ENCODE data around the gene TRAPPC3L.

TRAPPC3L gene

DNA sequence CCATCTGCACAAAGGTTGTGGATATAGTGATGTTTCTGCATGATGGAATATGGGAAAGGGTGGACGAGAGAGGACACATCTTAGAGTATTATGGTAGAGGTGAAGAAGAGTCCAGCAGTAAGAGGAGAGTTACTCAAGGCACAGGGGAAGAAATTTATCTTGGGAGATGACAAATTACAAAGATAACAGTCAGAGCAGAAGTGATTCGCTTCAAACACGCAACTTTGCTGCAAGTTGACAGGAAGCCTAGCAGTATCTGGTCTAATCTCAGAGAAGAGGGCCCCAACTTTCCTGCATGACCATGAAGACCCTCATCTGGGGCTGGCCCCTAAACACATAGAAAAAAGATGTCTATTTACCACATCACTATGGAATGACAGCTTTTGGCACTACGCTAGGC lies 85.6 kb downstream of the TRAPPC3L start:
- no peak for TF ChIP-seq TAF1 (IDR thresholded peaks at IDR 0.05; ENCODE audit: borderline replicate concordance, low read depth, low read length)
- no peak for TF ChIP-seq POLR2A (IDR thresholded peaks at IDR 0.05; ENCODE audit: low read depth, low read length)
- TF ChIP-seq POLR2AphosphoS5 (IDR thresholded peaks at IDR 0.05; ENCODE audit: low read depth, low read length), result no peak
- DNase-seq (ENCODE audit: insufficient read length) (no peak), FAIRE-seq (no peak)

DNA sequence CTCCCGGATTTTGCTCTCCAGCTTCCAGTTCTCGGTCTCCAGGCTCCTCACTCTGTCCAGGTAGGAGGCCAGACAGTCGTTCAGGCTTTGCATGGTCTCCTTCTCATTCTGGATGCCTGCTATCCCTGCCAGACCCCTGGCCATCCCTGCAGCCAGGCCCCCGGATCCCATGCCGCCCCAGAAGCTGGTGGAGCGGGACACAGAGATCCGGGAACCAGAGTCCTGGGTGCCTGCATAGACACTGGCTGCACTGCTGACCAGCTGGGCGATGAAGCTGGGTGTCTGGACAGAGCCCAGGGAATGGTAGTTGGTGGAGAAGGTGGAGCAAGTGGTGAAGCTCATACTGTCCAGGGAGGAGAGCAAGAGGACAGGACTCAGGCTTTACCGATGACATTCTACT lies 87.2 kb downstream of the TRAPPC3L start:
- TF ChIP-seq TAF1 (IDR thresholded peaks at IDR 0.05; ENCODE audit: borderline replicate concordance, low read depth, low read length), result no peak
- no peak for TF ChIP-seq POLR2AphosphoS5 (IDR thresholded peaks at IDR 0.05; ENCODE audit: low read depth, low read length)
- TF ChIP-seq POLR2A (IDR thresholded peaks at IDR 0.05; ENCODE audit: low read depth, low read length), result no peak
- no peak for FAIRE-seq
- no peak for DNase-seq (ENCODE audit: insufficient read length)

DNA sequence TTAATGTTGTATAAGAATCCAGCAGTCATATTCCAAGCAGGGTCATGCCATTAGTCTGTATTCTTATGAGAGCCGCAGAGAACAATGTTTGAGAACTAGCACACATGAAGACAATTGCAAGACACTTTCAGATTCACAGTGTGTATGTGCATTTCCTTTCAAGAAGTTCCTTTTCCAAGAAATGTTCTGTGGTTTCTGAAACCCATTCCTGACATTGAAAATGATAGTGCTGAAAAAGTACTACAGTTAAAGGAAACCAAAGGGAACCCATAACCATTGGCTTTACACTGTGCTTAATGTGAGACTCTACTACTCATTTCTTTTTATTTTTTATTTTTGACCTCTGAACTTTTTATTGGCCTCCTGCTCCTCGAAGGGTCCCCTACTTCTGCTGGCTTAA lies 88.6 kb downstream of the TRAPPC3L start:
- FAIRE-seq, result no peak
- DNase-seq (ENCODE audit: insufficient read length), result no peak
- TF ChIP-seq POLR2AphosphoS5 (IDR thresholded peaks at IDR 0.05; ENCODE audit: low read depth, low read length) (no peak), POLR2A (IDR thresholded peaks at IDR 0.05; ENCODE audit: low read depth, low read length) (no peak), TAF1 (IDR thresholded peaks at IDR 0.05; ENCODE audit: borderline replicate concordance, low read depth, low read length) (no peak)

DNA sequence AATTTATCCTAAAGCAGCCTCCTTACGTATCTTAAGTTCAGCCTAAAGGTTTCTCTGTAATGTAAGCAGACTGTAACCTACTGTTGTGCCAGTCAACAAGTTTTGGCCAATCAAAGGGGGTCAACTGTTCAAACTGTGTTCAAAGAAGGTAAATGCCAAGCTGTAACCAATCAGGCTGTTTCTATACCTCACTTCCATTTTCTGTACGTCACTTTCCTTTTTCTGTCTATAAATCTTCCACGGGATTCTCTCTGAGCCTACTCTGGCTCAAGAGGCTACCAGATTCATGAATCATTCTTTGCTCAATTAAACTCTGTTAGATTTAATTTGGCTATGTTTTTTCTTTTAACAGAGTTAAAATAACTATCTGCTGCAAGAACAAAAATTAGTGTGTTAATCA lies 89.4 kb downstream of the TRAPPC3L start:
- FAIRE-seq (no peak), DNase-seq (ENCODE audit: insufficient read length) (no peak)
- no peak for TF ChIP-seq POLR2AphosphoS5 (IDR thresholded peaks at IDR 0.05; ENCODE audit: low read depth, low read length)
- no peak for TF ChIP-seq TAF1 (IDR thresholded peaks at IDR 0.05; ENCODE audit: borderline replicate concordance, low read depth, low read length)
- TF ChIP-seq POLR2A (IDR thresholded peaks at IDR 0.05; ENCODE audit: low read depth, low read length), result no peak

DNA sequence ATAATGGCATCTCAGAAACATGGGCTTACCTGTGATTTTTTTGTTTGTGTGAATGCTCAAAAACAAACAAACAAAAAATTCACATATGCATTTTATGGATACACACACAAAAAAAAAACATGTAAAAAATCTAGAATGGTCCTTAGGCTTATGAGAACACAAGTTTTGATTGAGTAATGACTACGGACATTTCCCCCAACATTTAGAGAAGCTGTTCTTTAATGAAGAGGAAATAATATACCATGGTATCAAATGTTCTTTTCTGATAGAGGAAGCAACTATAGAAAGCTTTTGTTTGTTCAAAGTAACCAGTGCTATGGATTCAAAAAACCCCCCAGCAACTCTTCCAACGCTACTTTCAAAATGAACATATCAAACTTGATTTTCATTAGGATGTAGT lies 93.0 kb downstream of the TRAPPC3L start:
- FAIRE-seq, result no peak
- TF ChIP-seq POLR2AphosphoS5 (IDR thresholded peaks at IDR 0.05; ENCODE audit: low read depth, low read length), result no peak
- no peak for TF ChIP-seq POLR2A (IDR thresholded peaks at IDR 0.05; ENCODE audit: low read depth, low read length)
- no peak for TF ChIP-seq TAF1 (IDR thresholded peaks at IDR 0.05; ENCODE audit: borderline replicate concordance, low read depth, low read length)
- DNase-seq (ENCODE audit: insufficient read length), result no peak

DNA sequence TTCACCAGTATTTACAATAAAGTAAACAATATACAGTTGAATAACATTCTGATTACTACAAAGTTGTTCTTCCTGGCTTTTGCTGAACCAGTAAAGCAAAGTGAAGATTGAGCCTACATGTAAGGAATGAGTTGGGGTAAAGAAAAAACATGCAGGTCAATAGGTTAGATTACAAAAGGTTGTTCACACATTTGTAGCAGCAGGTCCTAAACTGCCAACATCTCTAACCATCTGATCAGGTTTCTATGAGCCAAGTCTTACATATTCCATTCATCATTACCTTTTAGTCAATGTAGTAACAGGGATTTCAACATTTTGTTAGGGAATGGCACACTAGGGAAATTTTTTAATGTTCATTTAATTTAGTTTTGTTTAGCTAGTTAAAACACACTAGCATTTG lies 93.6 kb downstream of the TRAPPC3L start:
- DNase-seq (ENCODE audit: insufficient read length) (no peak), FAIRE-seq (peak; percentile 51)
- no peak for TF ChIP-seq TAF1 (IDR thresholded peaks at IDR 0.05; ENCODE audit: borderline replicate concordance, low read depth, low read length)

DNA sequence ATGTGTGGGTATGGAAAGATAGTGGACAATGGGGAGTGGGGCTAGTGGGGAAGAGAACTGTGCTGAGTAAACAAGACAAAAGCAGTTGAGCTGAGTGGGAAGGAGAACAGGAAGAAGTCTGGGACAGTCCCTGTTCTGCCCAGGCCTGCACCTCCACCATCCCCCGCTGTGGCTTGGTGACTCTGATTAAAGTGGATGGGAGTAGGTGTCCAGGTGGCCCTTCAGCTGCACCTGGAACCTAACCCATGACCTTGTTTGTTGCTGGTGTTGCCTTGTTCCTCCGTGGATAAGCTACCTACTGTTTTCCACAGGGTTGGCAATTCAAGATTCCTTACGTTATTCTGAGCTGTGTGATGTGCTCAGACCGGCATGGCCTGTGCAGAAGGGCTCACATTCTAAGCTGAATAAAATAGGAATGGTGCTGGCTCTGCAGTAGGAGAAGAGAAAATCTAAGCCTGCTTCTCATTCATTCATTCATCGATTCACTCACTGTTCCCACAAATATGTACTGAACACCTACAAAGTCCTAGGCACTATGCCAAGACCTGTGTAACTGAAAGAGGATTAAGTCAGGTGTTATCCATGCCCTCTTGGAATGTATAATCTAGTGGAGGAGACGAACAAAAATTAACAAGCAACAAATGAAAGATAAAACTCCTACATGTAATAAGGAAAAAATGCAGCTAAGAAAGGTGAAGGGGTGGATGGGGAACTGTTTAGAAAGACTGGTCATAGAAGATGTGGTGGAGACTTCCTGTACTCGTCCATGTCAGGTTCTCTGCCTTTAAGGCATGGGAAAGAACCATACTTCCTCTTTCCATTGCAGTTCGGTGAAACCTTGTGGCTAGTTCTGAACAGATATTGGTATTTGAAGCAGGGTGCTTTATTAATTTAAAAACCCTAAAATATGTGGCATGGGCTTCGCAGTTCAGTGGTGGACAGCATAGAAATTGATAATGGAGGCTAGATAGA lies 94.4 kb downstream of the TRAPPC3L start:
- FAIRE-seq, result peak; percentile 91
- no peak for DNase-seq (ENCODE audit: insufficient read length)
- no peak for TF ChIP-seq TAF1 (IDR thresholded peaks at IDR 0.05; ENCODE audit: borderline replicate concordance, low read depth, low read length)

DNA sequence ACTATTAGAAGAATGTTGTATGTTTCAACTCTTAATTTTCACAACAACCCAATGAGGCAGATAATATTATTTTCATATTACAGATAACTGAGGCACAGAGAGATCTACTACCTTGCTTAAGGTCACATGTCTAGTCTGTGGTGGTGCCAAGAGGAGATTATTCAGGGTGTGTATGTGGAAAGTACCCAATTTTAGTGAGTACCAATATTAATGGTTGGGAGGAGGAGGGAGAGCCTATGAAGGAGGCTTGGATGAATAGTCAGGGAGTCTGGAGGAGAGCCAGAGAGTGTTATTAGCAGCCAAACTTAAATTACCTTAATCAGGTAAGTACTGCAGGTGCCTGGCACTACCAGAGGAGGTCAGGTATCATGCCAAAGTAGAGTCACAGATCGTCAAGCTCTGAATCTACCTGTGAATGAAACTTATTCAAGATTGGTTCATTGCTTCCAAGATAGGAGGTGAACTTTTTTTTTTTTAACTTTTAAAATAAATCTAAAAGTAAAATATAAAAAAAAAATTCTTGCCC lies 95.2 kb downstream of the TRAPPC3L start:
- FAIRE-seq, result no peak

DNA sequence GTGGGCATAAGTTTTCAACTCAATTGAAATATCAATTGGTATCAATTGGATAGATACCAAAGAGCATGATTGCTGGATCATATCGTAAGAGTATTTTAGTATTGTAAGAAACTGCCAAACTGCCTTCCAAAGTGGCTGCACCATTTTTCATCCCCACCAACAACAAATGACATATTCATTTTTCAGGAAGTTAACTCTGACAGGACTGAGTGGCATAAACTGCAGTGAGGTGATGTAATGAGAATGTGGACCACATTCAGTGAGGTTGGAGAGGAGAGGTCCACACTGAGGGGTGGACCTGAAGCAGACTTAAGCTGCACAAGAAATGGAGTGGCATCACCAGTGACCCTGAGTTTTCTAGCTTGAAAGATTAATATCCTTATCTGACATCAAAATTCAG lies 95.9 kb downstream of the TRAPPC3L start:
- TF ChIP-seq TAF1 (IDR thresholded peaks at IDR 0.05; ENCODE audit: borderline replicate concordance, low read depth, low read length) (no peak), POLR2A (IDR thresholded peaks at IDR 0.05; ENCODE audit: low read depth, low read length) (no peak), POLR2AphosphoS5 (IDR thresholded peaks at IDR 0.05; ENCODE audit: low read depth, low read length) (no peak)
- FAIRE-seq (peak; percentile 63), DNase-seq (ENCODE audit: insufficient read length) (no peak)

More for the DNA sequence above, 95.2 kb downstream of the TRAPPC3L start:
- DNase-seq (ENCODE audit: insufficient read length), result no peak
- TF ChIP-seq POLR2A (IDR thresholded peaks at IDR 0.05; ENCODE audit: low read depth, low read length) (no peak), POLR2AphosphoS5 (IDR thresholded peaks at IDR 0.05; ENCODE audit: low read depth, low read length) (no peak), TAF1 (IDR thresholded peaks at IDR 0.05; ENCODE audit: borderline replicate concordance, low read depth, low read length) (no peak)

DNA sequence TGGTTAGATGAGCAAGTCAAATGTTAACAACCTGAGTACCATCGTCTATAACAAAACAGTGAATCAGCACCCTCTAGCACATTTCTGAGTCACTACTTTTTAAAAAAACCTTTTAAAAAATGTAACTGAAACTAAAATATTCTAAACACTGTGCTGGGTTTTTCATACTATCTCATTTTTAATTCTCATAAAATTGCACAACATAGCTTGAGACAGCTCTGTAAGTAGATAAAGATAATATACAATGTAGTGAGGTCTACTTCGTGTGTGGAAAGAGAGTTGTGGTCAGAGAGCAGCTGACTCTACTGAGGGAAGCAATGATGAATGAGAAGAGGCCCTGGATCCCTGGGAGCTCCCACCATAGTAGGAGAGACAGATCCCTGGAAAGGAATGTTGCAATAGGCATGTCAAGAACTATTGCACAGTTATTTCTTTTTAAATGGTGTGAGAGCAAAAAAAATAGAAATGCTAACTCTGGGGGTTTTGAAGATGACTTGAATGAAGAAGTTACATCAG lies 97.9 kb downstream of the TRAPPC3L start:
- TF ChIP-seq TAF1 (IDR thresholded peaks at IDR 0.05; ENCODE audit: borderline replicate concordance, low read depth, low read length) (no peak), POLR2A (IDR thresholded peaks at IDR 0.05; ENCODE audit: low read depth, low read length) (no peak), POLR2AphosphoS5 (IDR thresholded peaks at IDR 0.05; ENCODE audit: low read depth, low read length) (no peak)
- no peak for DNase-seq (ENCODE audit: insufficient read length)
- no peak for FAIRE-seq

DNA sequence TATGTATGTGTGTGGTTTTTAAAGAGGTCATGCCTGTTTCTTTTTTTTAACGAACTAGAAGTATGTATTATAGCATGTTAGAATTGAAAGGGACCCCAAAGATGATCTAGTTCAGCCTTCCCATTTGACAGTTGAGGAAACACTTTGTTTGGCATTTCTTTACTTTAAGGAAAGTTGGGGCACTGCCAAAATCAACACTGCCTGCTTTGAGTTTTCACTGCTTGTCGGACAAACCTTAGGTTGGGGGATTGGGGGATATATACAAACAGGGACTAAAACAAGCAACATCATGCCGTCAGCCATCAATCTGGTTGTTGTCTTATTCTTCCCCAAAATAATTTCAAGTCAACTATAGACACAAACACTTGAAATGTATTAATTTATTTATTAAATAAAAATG lies 98.4 kb downstream of the TRAPPC3L start:
- TF ChIP-seq POLR2AphosphoS5 (IDR thresholded peaks at IDR 0.05; ENCODE audit: low read depth, low read length) (no peak), POLR2A (IDR thresholded peaks at IDR 0.05; ENCODE audit: low read depth, low read length) (no peak), TAF1 (IDR thresholded peaks at IDR 0.05; ENCODE audit: borderline replicate concordance, low read depth, low read length) (no peak)
- no peak for DNase-seq (ENCODE audit: insufficient read length)
- FAIRE-seq, result no peak

DNA sequence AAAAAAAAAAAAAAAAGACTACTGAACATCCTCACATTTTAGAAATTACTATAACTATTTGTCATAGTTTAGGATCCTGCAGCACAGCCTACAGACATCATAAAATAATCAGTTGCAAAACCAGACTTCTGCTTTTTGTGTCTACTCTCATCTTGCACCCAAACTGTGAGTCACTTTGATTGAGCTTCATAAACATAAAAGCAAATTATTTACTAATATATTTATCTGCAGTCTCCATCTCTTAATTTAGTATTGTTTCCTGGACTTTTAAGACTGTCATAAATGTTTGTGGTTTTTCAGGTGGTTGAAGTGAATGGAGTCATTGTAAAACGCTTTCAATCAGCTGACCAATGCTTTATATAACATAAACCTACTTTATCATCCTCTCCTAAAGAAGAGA lies 99.1 kb downstream of the TRAPPC3L start:
- FAIRE-seq (no peak), DNase-seq (ENCODE audit: insufficient read length) (no peak)

More for the DNA sequence above, 99.1 kb downstream of the TRAPPC3L start:
- no peak for TF ChIP-seq POLR2A (IDR thresholded peaks at IDR 0.05; ENCODE audit: low read depth, low read length)
- TF ChIP-seq POLR2AphosphoS5 (IDR thresholded peaks at IDR 0.05; ENCODE audit: low read depth, low read length), result no peak
- no peak for TF ChIP-seq TAF1 (IDR thresholded peaks at IDR 0.05; ENCODE audit: borderline replicate concordance, low read depth, low read length)
